ENCODE results near the gene WRAP73. TPM values are rescaled to one million over a fixed set of nuclear protein-coding genes. Genes with fewer than 3 reads are reported as not detected.
A peak's percentile ranks its signal among the peaks of the same experiment; 100 is the strongest.

Gene WRAP73
- total RNA-seq, 1 experiment from 2014 or later, result 57.2 TPM

GRCh38 chr1:3674100-3675094, 24.5 kb upstream of the WRAP73 start:
- no peaks in the 10 kb centered on the region for H3F3A ChIP-seq (ENCODE audit: low read length, unreplicated experiment)
- no peaks in the 10 kb centered on the region for H4K20me1 ChIP-seq (ENCODE audit: low read length)
- no peaks in the 10 kb centered on the region for H3K27me3 ChIP-seq (ENCODE audit: low read length)
- no peaks in the 10 kb centered on the region for H3K79me2 ChIP-seq (ENCODE audit: low read length)
- no peak overlapping the region for H3K27ac ChIP-seq (ENCODE audit: low read length)
- CTCF ChIA-PET, result no interaction called here
- DNase-seq (no peak), ATAC-seq (peak; percentile 14; the same call in 1 of the 2 replicates)
- intact Hi-C loops (cut with micrococcal nuclease), result no loop called here
- H3K4me1 ChIP-seq (ENCODE audit: insufficient read depth, low read length), result peaks cover 7% of the 10 kb centered on the region; the same call in 1 of the 2 replicates
- H2AFZ ChIP-seq (ENCODE audit: low read length), result peak overlapping the region; percentile 54; the same call in 1 of the 2 replicates
- POLR2A ChIA-PET (ENCODE audit: unreplicated experiment), result no interaction called here
- no TSS peak for BruUV-seq (replicated peaks)
- H3K4me2 ChIP-seq (ENCODE audit: low read length), result peak overlapping the region; percentile 29
- H3K9me3 ChIP-seq (ENCODE audit: low read length), result no peaks in the 10 kb centered on the region
- no peak overlapping the region for H3K4me3 ChIP-seq (ENCODE audit: low read length)
- no peak for TF ChIP-seq EZH2 (IDR thresholded peaks at IDR 0.05; ENCODE audit: low read length, unreplicated experiment)
- TF ChIP-seq CTCF (conservative IDR thresholded peaks at IDR 0.05; ENCODE audit: low read depth, low read length), result no peak
- no peak for TF ChIP-seq EZH2phosphoT487 (IDR thresholded peaks at IDR 0.05; ENCODE audit: borderline replicate concordance, low read length)
- no peak overlapping the region for H3K9ac ChIP-seq (ENCODE audit: low read length)
- no peaks in the 10 kb centered on the region for H3K9me2 ChIP-seq (replicated peaks; ENCODE audit: low read length)
- H3K36me3 ChIP-seq (ENCODE audit: low read depth, low read length), result no peaks in the 10 kb centered on the region

GRCh38 chr1:3673381-3674099, 23.6 kb upstream of the WRAP73 start:
- Histone ChIP-seq H3K27me3 (ENCODE audit: low read length) (no peaks in the 10 kb centered on the region), H3F3A (ENCODE audit: low read length, unreplicated experiment) (no peaks in the 10 kb centered on the region), H3K4me3 (ENCODE audit: low read length) (no peak overlapping the region), H3K79me2 (ENCODE audit: low read length) (no peaks in the 10 kb centered on the region), H3K9ac (ENCODE audit: low read length) (no peak overlapping the region), H4K20me1 (ENCODE audit: low read length) (no peaks in the 10 kb centered on the region), H3K9me3 (ENCODE audit: low read length) (no peaks in the 10 kb centered on the region), H2AFZ (ENCODE audit: low read length) (no peak overlapping the region), H3K9me2 (replicated peaks; ENCODE audit: low read length) (no peaks in the 10 kb centered on the region), H3K4me2 (ENCODE audit: low read length) (no peak overlapping the region), H3K36me3 (ENCODE audit: low read depth, low read length) (no peaks in the 10 kb centered on the region), H3K27ac (ENCODE audit: low read length) (no peak overlapping the region), H3K4me1 (ENCODE audit: insufficient read depth, low read length) (peaks cover 12% of the 10 kb centered on the region)
- no peak for ATAC-seq
- POLR2A ChIA-PET (ENCODE audit: unreplicated experiment), result no interaction called here
- no TSS peak for BruUV-seq (replicated peaks)
- intact Hi-C loops (cut with micrococcal nuclease), result no loop called here
- no peak for TF ChIP-seq EZH2 (IDR thresholded peaks at IDR 0.05; ENCODE audit: low read length, unreplicated experiment)
- no peak for TF ChIP-seq EZH2phosphoT487 (IDR thresholded peaks at IDR 0.05; ENCODE audit: borderline replicate concordance, low read length)
- DNase-seq, result no peak
- CTCF ChIA-PET, result no interaction called here

DNA sequence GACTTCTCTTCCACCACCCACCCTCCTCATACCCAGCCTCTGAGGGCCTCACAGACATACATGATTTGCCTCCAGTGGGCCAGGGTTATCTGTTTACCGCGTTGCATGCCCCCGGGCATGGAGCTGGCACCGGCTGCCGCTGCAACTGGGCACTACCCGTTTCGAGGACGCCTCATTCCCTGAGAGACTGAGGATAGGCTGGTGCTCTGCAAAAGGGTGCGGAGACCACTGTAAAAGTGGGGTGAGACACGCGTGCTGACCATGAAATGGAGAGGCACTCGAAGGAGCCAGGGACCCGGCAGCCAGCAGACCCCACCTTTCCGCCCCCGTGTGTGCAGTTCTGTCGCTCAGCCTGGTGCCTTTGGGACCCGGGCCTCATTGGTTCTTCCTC, 23.1 kb upstream of the WRAP73 start:
- Histone ChIP-seq H3K36me3 (ENCODE audit: low read depth, low read length) (no peaks in the 10 kb centered on the region), H3K9ac (ENCODE audit: low read length) (no peak overlapping the region), H3K9me3 (ENCODE audit: low read length) (no peaks in the 10 kb centered on the region), H3K4me3 (ENCODE audit: low read length) (no peak overlapping the region), H4K20me1 (ENCODE audit: low read length) (no peaks in the 10 kb centered on the region), H2AFZ (ENCODE audit: low read length) (no peak overlapping the region), H3K27ac (ENCODE audit: low read length) (no peak overlapping the region), H3K27me3 (ENCODE audit: low read length) (no peaks in the 10 kb centered on the region), H3K79me2 (ENCODE audit: low read length) (no peaks in the 10 kb centered on the region), H3F3A (ENCODE audit: low read length, unreplicated experiment) (no peaks in the 10 kb centered on the region), H3K4me1 (ENCODE audit: insufficient read depth, low read length) (peaks cover 14% of the 10 kb centered on the region), H3K4me2 (ENCODE audit: low read length) (no peak overlapping the region), H3K9me2 (replicated peaks; ENCODE audit: low read length) (no peaks in the 10 kb centered on the region)
- intact Hi-C loops (cut with micrococcal nuclease), result no loop called here
- no peak for ATAC-seq
- ChIA-PET CTCF (no interaction called here), POLR2A (ENCODE audit: unreplicated experiment) (no interaction called here)
- TF ChIP-seq EZH2phosphoT487 (IDR thresholded peaks at IDR 0.05; ENCODE audit: borderline replicate concordance, low read length) (no peak), CTCF (conservative IDR thresholded peaks at IDR 0.05; ENCODE audit: low read depth, low read length) (no peak), EZH2 (IDR thresholded peaks at IDR 0.05; ENCODE audit: low read length, unreplicated experiment) (no peak)
- BruUV-seq (replicated peaks), result no TSS peak
- no peak for DNase-seq

Measured in PC-3 (cell line).